GM19351 (cell line): ENCODE data around the gene HOXB7.

Source experiments
- ATAC-seq: cut with Tn5 transposase; IDR thresholded peaks from one replicate; pipeline ENCODE4 v1.9.1; 2021; ENCODE audit warnings: mild to moderate bottlenecking, moderate library complexity; ENCODE audit not compliant: unreplicated experiment

The HOXB7 gene

GRCh38 chr17:48624544-48625494, 14.0 kb upstream of the HOXB7 start:
- no peak for ATAC-seq

- no peak for ATAC-seq
Measured at GRCh38 chr17:48624118-48624517, 13.3 kb upstream of the HOXB7 start.

DNA sequence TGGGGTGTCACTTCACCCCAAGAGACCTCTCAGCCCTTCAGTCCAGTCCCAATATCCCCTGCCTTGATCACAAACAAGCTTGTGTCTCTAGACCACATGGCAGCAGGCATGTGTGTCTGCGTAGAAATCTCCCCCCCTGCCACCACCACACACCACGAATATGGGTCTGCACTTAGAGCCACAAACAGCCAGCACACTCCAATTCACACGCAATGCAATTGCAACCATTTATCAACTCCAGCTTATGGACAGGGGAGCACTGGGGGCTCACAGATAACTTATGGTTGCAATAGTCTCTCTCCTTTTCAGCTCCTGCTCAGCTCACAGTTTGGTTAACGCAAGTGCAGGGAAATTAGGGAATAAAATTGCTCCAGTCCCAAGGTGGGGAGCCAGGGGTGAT, 12.8 kb upstream of the HOXB7 start:
- ATAC-seq, result no peak

GRCh38 chr17:48622857-48623256, 12.0 kb upstream of the HOXB7 start:
- no peak for ATAC-seq

- no peak for ATAC-seq
Measured at GRCh38 chr17:48621410-48622392, 10.9 kb upstream of the HOXB7 start.

DNA sequence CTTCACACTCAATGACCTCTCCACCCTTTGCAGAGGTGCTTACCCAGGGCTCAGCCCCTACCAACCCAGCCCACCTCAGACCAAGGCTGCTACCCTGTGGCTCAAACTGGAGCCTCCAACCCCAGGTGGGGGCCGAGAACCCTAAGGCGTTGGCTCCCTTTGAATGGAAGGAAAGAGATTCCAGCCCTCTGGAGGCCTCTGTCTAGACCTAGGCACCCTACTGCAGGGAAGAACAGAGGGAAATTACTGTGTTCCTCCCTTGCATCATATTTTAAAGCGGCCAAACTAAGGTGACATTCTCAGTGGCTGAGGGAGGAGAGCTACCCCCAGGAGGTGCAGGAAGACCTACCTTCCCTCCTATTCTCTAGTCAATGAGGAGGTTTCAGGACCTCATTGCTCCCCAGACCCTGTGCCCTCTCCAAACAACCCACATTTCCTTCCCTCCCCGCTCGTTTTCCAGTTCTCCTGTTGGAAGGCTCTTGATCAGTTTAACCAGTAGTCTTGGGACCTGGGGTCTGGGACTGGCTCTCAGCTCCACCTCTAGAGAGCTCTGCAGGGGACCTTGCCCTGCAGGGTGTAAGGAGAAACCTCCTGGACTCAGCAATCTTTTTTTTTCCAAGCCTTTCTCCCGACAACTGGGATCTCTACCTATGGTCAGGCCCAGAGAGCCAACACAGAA, 9.8 kb upstream of the HOXB7 start:
- no peak for ATAC-seq

- ATAC-seq, result no peak
Measured at GRCh38 chr17:48619826-48620449, 9.1 kb upstream of the HOXB7 start.

DNA sequence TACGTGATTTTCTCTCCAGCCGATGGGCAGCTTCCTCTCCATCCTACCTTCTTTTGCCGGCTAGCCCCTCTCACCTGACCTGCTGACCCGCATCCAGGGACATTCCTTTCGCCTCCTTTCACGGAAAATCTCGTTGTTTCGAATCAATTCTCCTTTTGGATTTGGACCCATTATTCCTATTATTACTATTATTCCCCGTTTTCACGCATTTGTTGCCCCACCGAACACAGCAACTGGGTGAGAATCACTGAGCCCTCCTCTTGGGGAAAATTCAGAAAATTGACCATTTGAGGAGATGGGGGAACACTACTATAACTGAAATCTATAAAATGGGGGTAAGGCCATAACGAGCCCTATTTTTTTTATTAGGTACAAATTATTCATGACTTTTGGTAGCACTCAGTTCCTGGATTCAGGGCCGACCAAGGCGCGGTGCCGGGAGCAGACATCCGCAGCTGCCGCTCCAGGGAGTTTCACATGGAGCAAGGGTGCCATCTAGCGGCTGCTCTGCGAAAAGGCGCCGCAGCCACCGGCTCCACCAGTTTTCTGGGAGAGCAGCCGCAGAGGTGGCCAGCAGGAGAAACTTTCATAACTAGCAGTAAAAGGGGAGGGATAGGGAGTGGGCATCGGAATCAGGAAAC, 7.6 kb upstream of the HOXB7 start:
- no peak for ATAC-seq

- no peak for ATAC-seq
Measured at GRCh38 chr17:48617471-48618255, 6.8 kb upstream of the HOXB7 start.

- no peak for ATAC-seq
Measured at GRCh38 chr17:48616717-48617470, 6.1 kb upstream of the HOXB7 start.

GRCh38 chr17:48615963-48616716, 5.3 kb upstream of the HOXB7 start:
- ATAC-seq, result no peak

DNA sequence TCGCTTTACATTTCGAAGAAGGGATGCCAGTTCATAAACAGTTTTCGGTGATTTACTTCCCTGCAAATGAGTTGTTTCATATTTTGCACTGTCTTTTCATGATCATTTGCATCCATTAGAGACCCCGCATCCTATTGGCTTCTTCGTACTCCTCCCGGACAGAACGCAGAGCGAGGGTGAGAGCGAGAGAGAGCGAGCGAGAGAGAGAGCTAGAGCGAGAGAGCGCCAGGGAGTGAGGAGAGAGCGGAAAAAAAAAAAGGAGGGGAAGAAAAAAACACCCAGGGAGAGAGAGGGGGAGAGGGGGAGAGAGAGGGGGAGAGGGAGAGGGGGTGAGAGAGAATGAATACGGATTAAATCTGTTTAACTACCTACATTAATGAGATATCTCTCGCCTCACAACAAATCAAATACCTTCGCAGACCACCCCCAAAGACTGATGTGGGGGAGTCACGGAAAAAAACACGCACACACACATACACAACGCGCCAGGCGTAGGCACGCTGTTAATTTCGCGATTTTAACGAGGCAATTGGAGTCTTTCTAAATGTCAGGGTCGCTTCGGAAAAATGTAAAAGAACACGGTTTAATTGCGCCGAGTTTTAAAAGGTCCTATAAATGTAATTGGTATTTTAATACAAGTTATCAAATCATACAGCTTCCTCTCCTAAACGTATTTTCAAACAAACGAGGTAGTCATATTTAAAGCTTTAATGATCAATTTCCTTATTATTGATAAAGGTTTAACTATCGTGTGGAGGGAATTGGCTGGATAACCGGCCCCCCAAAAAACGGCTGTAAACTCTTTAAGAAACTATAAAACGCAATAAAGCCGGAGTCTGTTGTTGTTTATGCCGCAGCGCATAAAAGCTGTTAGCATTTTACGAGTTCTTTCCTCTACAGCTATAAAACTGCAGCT, 4.5 kb upstream of the HOXB7 start, which contains the start of gene HOXB8:
TSS of gene HOXB8 (minus strand) at position 246 of the 916 bp plus-strand sequence. CDS start 588 bp downstream, outside the sequence.
- ATAC-seq, result no peak

DNA sequence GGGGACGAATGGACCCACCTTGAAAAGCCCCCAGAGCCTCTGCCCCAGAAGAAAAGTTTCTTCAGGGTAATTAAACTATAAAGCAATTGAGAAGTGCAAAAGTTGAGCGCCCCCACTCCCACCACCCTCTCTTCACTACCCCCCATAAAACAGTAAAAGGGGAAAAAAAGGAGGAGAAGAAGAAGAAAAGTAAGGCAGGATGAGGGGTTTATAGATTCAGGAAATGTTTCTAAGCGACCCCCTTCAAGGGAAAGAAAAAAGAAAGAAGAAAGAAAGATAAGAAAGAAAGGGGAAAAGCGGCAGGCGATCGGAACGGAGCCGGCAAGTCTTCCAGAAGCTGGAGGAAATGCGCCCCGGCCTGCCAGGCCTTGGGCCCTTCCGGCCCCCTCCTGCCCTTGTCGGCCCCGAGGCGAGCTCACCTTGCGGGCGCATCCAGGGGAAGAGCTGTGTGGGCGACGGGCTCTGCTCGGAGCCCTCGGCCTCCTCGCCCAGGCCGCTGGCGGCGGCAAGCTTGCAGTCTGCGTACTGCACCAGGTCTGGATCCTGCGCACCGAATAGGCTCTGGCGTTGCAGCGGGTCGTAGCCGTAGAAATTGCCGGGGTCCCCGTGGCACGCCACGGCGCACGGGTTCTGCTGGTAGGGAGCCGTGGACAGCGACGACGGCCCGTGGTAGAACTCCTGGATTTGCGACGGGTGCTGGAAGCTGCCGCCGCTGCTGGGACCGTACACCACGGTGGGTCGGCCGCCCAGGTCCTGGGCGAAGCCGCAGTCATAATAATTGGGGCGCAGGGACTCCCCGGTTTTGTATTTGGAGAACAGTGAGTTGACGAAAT, 3.3 kb upstream of the HOXB7 start:
- ATAC-seq, result no peak

DNA sequence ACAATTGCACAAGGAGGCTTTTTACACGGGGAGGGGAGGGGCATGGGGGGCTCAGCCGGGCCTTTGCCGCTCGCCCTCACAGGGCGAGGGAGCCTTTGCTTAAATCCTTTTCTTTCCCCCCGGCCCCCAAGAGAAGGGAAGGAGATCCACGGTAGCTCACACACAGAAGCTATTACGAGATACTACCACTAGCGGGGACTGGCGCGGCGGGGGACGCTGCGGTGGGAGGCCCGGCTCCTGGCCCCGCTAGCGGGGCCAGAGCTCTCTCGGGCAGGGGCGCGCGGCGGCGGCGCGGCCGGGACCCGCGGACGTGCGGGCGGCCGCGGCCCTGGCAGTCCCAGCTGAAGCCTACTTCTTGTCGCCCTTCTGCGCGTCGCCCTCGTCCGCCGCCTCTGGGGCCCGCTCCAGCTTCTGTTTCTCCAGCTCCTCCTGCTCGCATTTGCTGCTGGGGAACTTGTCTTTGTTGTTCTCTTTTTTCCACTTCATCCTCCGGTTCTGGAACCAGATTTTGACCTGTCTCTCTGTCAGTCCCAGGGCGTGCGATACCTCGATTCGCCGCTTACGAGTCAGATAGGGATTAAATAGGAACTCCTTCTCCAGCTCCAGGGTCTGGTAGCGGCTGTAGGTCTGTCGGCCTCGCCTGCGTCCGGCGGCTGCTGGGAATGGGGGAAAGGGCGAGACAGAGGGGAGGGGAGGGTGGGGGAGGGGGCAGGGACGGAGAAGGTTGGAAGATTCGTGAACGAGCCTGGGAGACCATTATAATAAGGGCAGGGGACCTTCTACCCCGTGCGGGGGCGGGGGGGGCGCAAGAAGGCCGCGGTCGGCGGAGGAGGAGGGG, 2.3 kb upstream of the HOXB7 start:
- no peak for ATAC-seq

GRCh38 chr17:48612456-48612853, 1.6 kb upstream of the HOXB7 start:
- ATAC-seq, result no peak
